GM12878 (cell line): Measurements from ENCODE around the gene PNRC1. TPM values are rescaled to one million over a fixed set of nuclear protein-coding genes. Genes with fewer than 3 reads are reported as not detected.

Experiments used
- ATAC-seq: fragments of 200-7000 bp; cut with Tn5 transposase; 3 replicates; pipeline ENCODE4 v1.9.1; 2020; ENCODE audit warnings: mild to moderate bottlenecking, moderate library complexity
- BruUV-seq: library from RNA; stranded (reverse); fragments of 400-500 nt; replicated peaks from 2 replicates; lab custom pipeline; 2021; lab: Mats Ljungman, UMichigan
- CTCF ChIA-PET: fragments of 300-600 bp; sonication (Branson Sonifier 250); formaldehyde crosslinking; extraction: SDS; loops from one replicate; lab custom pipeline; 2021; ENCODE audit warnings: inconsistent platforms; lab: Yijun Ruan, JAX
- POLR2A ChIA-PET: fragments of 350-600 bp; formaldehyde crosslinking; extraction: SDS; loops from one replicate; lab custom pipeline; 2021; ENCODE audit warnings: inconsistent platforms; lab: Charles Lee
- RAD21 ChIA-PET: fragments of 300-600 bp; sonication (Branson Sonifier 250); formaldehyde crosslinking; loops from one replicate; lab custom pipeline; 2023; ENCODE audit warnings: antibody characterized with exemption; ENCODE audit not compliant: unreplicated experiment; lab: Charles Lee
- SMC1A ChIA-PET: fragments of 300-600 bp; sonication (Branson Sonifier 250); formaldehyde crosslinking; loops from one replicate; lab custom pipeline; 2023; ENCODE audit not compliant: unreplicated experiment, uncharacterized antibody; lab: Charles Lee
- DNase-seq: peaks from one replicate; pipeline ENCODE4 v3.0.0-alpha.2; 2011; ENCODE audit warnings: low read depth, low spot score
- FAIRE-seq: peaks from 3 replicates; lab custom pipeline; 2011; peaks lifted over from hg19 to GRCh38; lab: Jason Lieb, UNC
- H2AFZ ChIP-seq: 2 replicates; pipeline ENCODE4 v1.6.0; 2011; ENCODE audit warnings: low read depth, low read length, control low read depth; ENCODE audit not compliant: control insufficient read depth
- H3K27ac ChIP-seq: 2 replicates; pipeline ENCODE4 v1.5.1; 2011; ENCODE audit warnings: control low read depth; ENCODE audit not compliant: control insufficient read depth, insufficient read depth
- H3K27me3 ChIP-seq, 2 experiments: replicated peaks in 1 of 2; 2 replicates each; pipeline versions ENCODE4 v1.6.0 to v1.6.1; 2011; ENCODE audit warnings: low read length in 1 of 2; ENCODE audit not compliant: control insufficient read depth in 2 of 2, insufficient read depth in 2 of 2
- H3K36me3 ChIP-seq, 2 experiments: 2 replicates each; pipeline ENCODE4 v1.5.1; 2011; ENCODE audit warnings: low read length in 1 of 2; ENCODE audit not compliant: control insufficient read depth in 2 of 2, insufficient read depth in 2 of 2
- H3K4me1 ChIP-seq: 2 replicates; pipeline ENCODE4 v1.6.1; 2011; ENCODE audit warnings: mild to moderate bottlenecking, low read length, moderate library complexity, mixed read lengths; ENCODE audit not compliant: control insufficient read depth, insufficient read depth
- H3K4me2 ChIP-seq: 2 replicates; pipeline ENCODE4 v1.6.0; 2011; ENCODE audit warnings: control low read depth; ENCODE audit not compliant: control insufficient read depth, insufficient read depth
- H3K4me3 ChIP-seq: fragments of 200-600 bp; sonication (generic); 2 replicates; pipeline ENCODE4 v1.5.1; 2016
- H3K79me2 ChIP-seq: 2 replicates; pipeline ENCODE4 v1.6.0; 2011; ENCODE audit warnings: low read length; ENCODE audit not compliant: control insufficient read depth, insufficient read depth
- H3K9ac ChIP-seq: 2 replicates; pipeline ENCODE4 v1.8.0; 2011; ENCODE audit warnings: low read length, control low read depth, mixed read lengths; ENCODE audit not compliant: control insufficient read depth, insufficient read depth
- H3K9me3 ChIP-seq: replicated peaks from 3 replicates; pipeline ENCODE4 v1.5.1; 2011; ENCODE audit warnings: mild to moderate bottlenecking, low read length; ENCODE audit not compliant: control insufficient read depth, insufficient read depth
- H4K20me1 ChIP-seq: 2 replicates; pipeline ENCODE4 v1.6.0; 2011; ENCODE audit not compliant: control insufficient read depth, insufficient read depth
- ATF7 ChIP-seq: fragments of 450-650 bp; IDR thresholded peaks from 2 replicates; pipeline ENCODE4 v1.6.1; 2016; ENCODE audit warnings: low read depth, mild to moderate bottlenecking
- CBX3 ChIP-seq: fragments of 200-600 bp; sonication (generic); IDR thresholded peaks from 2 replicates; pipeline ENCODE4 v1.6.1; 2016; ENCODE audit warnings: low read depth, borderline replicate concordance
- EP300 ChIP-seq, 2 experiments: fragments of 150-350 bp in 1 of 2; IDR thresholded peaks; 2 replicates each; pipeline ENCODE4 v1.6.1; 2011 to 2012; ENCODE audit warnings: low read depth in 2 of 2, low read length in 2 of 2, borderline replicate concordance in 1 of 2, improper control_type of control experiment in 1 of 2, inconsistent platforms in 1 of 2; ENCODE audit not compliant: control insufficient read depth in 1 of 2
- ETV6 ChIP-seq, 2 experiments: fragments of 450-650 bp in 1 of 2; IDR thresholded peaks in 1 of 2; conservative IDR thresholded peaks in 1 of 2; 2 replicates each; pipeline ENCODE4 v1.6.1; 2014; ENCODE audit warnings: antibody characterized with exemption in 1 of 2, borderline replicate concordance in 1 of 2, low read depth in 1 of 2, mild to moderate bottlenecking in 1 of 2, moderate library complexity in 1 of 2
- FOXM1 ChIP-seq: IDR thresholded peaks from 2 replicates; pipeline ENCODE4 v1.6.1; 2012; ENCODE audit warnings: low read depth, mild to moderate bottlenecking, inconsistent platforms, low read length, moderate library complexity
- IKZF1 ChIP-seq: fragments of 450-650 bp; conservative IDR thresholded peaks from 2 replicates; pipeline ENCODE4 v1.6.1; 2017; ENCODE audit warnings: antibody characterized with exemption, mild to moderate bottlenecking
- MTA3 ChIP-seq: IDR thresholded peaks from 2 replicates; pipeline ENCODE4 v1.6.1; 2012; ENCODE audit warnings: low read length, inconsistent platforms, borderline replicate concordance
- MXI1 ChIP-seq: fragments of 150-350 bp; IDR thresholded peaks from 2 replicates; pipeline ENCODE4 v1.6.1; 2011; ENCODE audit warnings: low read depth, mild to moderate bottlenecking, inconsistent platforms, low read length, improper control_type of control experiment
- NFXL1 ChIP-seq: fragments of 450-650 bp; IDR thresholded peaks from 2 replicates; pipeline ENCODE4 v1.6.1; 2017; ENCODE audit warnings: antibody characterized with exemption, mild to moderate bottlenecking, borderline replicate concordance
- NR2C1 ChIP-seq: fragments of 450-650 bp; IDR thresholded peaks from 2 replicates; pipeline ENCODE4 v1.6.1; 2017; ENCODE audit warnings: antibody characterized with exemption, mild to moderate bottlenecking, moderate library complexity
- NRF1 ChIP-seq: conservative IDR thresholded peaks from 2 replicates; pipeline ENCODE4 v1.6.1; 2011; ENCODE audit warnings: mild to moderate bottlenecking, low read depth, low read length, improper control_type of control experiment
- PAX5 ChIP-seq: IDR thresholded peaks from 2 replicates; pipeline ENCODE4 v1.6.1; 2011; ENCODE audit warnings: low read depth, low read length, borderline replicate concordance
- SIN3A ChIP-seq: IDR thresholded peaks from 2 replicates; pipeline ENCODE4 v1.6.1; 2012; ENCODE audit warnings: low read depth, low read length, improper control_type of control experiment
- SMC3 ChIP-seq: IDR thresholded peaks from 2 replicates; pipeline ENCODE4 v1.6.1; 2011; ENCODE audit warnings: low read length, improper control_type of control experiment, borderline replicate concordance
- STAT1 ChIP-seq: fragments of 450-650 bp; conservative IDR thresholded peaks from 2 replicates; pipeline ENCODE4 v1.6.1; 2014; ENCODE audit warnings: antibody characterized with exemption, mild to moderate bottlenecking
- SUZ12 ChIP-seq: fragments of 200-600 bp; sonication (generic); IDR thresholded peaks from one replicate; pipeline ENCODE4 v1.6.1; 2018; ENCODE audit warnings: antibody characterized with exemption, mild to moderate bottlenecking; ENCODE audit not compliant: unreplicated experiment
- ZNF24 ChIP-seq: fragments of 450-650 bp; IDR thresholded peaks from 2 replicates; pipeline ENCODE4 v1.6.1; 2017; ENCODE audit warnings: antibody characterized with exemption, mild to moderate bottlenecking
- WGBS: methylation state at CpG from one replicate; pipeline ENCODE4 v1.1.6; 2016; ENCODE audit warnings: low lambda C conversion rate; ENCODE audit not compliant: insufficient replicate concordance, insufficient coverage; ENCODE audit errors: missing lambda C conversion rate; 5-methylcytosine and 5-hydroxymethylcytosine counted together
- in situ Hi-C: fragments of 300-500 bp; cut with MboI; formaldehyde crosslinking; loops from 9 replicates; pipeline ENCODE4 v1.14.3; 2018; ENCODE audit warnings: mixed read lengths
- intact Hi-C: fragments of 100-400 bp; cut with micrococcal nuclease; formaldehyde crosslinking; loops from one replicate; pipeline ENCODE4 v1.14.2; 2022; ENCODE audit not compliant: unreplicated experiment
- polyA plus RNA-seq, 11 experiments: library from polyadenylated mRNA; depleted of rRNA in 4 of 11; unstranded in 6 of 11; stranded (reverse) in 5 of 11; fragments of >200 nt; fragmentation: Nextera tagmentation in 4 of 11; fragmentation: Illumina TruSeq in 1 of 11; extraction: Ambion mirVana in 4 of 11; extraction: Trizol in 1 of 11; gene quantifications; 1 replicate in 1 of 11; 2 replicates in 10 of 11; pipeline versions ENCODE4 v1.2.1 to v1.2.3, GENCODE V29; 2011 to 2016; ENCODE audit warnings: inconsistent platforms in 2 of 11, missing spikeins in 2 of 11, low read depth in 1 of 11
- total RNA-seq, 4 experiments: library from RNA; depleted of rRNA in 3 of 4; stranded (reverse); fragments of >200 nt in 3 of 4; fragmentation: Illumina TruSeq in 1 of 4; extraction: Trizol in 1 of 4; gene quantifications; 2 replicates each; pipeline versions ENCODE4 v1.2.1 to v1.2.3, GENCODE V29; 2013 to 2021
- TF ChIP-seq, protein P1 (sequence below): IDR thresholded peaks from 2 replicates; pipeline ENCODE4 v1.6.1; 2011; ENCODE audit warnings: borderline replicate concordance, low read depth, mild to moderate bottlenecking, moderate library complexity, low read length; ENCODE audit not compliant: insufficient read depth, poor library complexity, severe bottlenecking
- TF ChIP-seq, protein P2 (sequence below): fragments of 450-650 bp; IDR thresholded peaks from 2 replicates; pipeline ENCODE4 v1.6.1; 2017; ENCODE audit warnings: low read depth, mild to moderate bottlenecking, moderate library complexity

Gene PNRC1
- total and polyA plus RNA-seq, 10 of the 15 experiments (the other 5 are each of a cell fraction or from before 2014, with no cell fraction given) = 7.6 to 66.0 (median 33.1) TPM

DNA sequence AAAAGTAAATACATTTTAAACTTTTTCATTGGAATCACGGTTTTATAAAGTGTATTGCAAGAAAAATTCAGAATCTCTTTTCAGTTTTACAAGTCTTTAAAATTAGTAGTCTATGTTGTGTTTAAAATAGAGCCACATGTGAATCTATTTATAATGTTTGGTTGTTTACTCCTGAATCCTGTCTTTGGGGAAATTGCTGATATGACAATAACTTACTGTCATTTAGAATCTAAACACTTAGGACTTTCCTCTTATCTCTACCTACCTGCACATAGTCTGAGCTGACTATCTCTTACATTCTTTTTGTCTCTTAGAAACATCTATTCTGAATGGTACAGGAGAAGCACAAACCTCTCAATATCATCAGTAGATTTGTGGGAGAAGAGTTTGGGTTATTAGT, 41.4 kb downstream of the PNRC1 start:
- peaks cover 0 to 4% of the 10 kb centered on the region in 2 experiments; a peak in 1 of 4 replicates for H3K27me3 ChIP-seq
- no peaks in the 10 kb centered on the region for H3K9me3 ChIP-seq
- no peaks in the 10 kb centered on the region for H3K36me3 ChIP-seq
- 29% methylated on average over 1 of the region's 1 CpG for WGBS
- ChIA-PET CTCF (interaction anchor here (0.6 to 4.7 kb wide), 6 partner anchors 13 to 139 kb away, joined by 3 to 27 read pairs (median 8); partner anchors contain the start of gene PM20D2), RAD21 (interaction anchor here (1.5 kb wide), 1 partner anchor 139 kb away, joined by 6 read pairs; no protein-coding TSS in a partner anchor), SMC1A (interaction anchor here (1.2 to 2.6 kb wide), 4 partner anchors 120 to 245 kb away, joined by 3 to 10 read pairs (median 8); no protein-coding TSS in a partner anchor), POLR2A (interaction anchor here (1.2 kb wide), 1 partner anchor 237 kb away, joined by 3 read pairs; no protein-coding TSS in a partner anchor)
- no peaks in the 10 kb centered on the region for H3K4me1 ChIP-seq
- no TSS peak for BruUV-seq
- intact Hi-C loops (loop anchor here (1.0 to 5.0 kb wide), 3 partner anchors 121 to 253 kb away; no protein-coding TSS in a partner anchor), in situ Hi-C loops (no loop called here)
- no peaks in the 10 kb centered on the region for H3K79me2 ChIP-seq
- ATAC-seq = no peak
- no peak overlapping the region for H3K4me3 ChIP-seq
- TF ChIP-seq SMC3 (no peak), ZNF24 (no peak), STAT1 (no peak), MXI1 (no peak), NRF1 (no peak), IKZF1 (no peak), NR2C1 (no peak), SIN3A (no peak), CBX3 (no peak), EP300 (IDR thresholded peaks at IDR 0.05; ENCODE audit: borderline replicate concordance in 1 of 2, control insufficient read depth in 1 of 2, low read depth in 2 of 2, low read length in 2 of 2) (no peak), ETV6 (conservative IDR thresholded peaks at IDR 0.05 in 1 of 2, IDR thresholded peaks at IDR 0.05 in 1 of 2; ENCODE audit: borderline replicate concordance in 1 of 2, low read depth in 1 of 2) (no peak), SUZ12 (no peak), ATF7 (no peak), NFXL1 (no peak), FOXM1 (no peak), PAX5 (no peak), MTA3 (no peak)
- TF ChIP-seq, protein P1, sequence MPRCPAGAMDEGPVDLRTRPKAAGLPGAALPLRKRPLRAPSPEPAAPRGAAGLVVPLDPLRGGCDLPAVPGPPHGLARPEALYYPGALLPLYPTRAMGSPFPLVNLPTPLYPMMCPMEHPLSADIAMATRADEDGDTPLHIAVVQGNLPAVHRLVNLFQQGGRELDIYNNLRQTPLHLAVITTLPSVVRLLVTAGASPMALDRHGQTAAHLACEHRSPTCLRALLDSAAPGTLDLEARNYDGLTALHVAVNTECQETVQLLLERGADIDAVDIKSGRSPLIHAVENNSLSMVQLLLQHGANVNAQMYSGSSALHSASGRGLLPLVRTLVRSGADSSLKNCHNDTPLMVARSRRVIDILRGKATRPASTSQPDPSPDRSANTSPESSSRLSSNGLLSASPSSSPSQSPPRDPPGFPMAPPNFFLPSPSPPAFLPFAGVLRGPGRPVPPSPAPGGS = no peak
- TF ChIP-seq, protein P2, sequence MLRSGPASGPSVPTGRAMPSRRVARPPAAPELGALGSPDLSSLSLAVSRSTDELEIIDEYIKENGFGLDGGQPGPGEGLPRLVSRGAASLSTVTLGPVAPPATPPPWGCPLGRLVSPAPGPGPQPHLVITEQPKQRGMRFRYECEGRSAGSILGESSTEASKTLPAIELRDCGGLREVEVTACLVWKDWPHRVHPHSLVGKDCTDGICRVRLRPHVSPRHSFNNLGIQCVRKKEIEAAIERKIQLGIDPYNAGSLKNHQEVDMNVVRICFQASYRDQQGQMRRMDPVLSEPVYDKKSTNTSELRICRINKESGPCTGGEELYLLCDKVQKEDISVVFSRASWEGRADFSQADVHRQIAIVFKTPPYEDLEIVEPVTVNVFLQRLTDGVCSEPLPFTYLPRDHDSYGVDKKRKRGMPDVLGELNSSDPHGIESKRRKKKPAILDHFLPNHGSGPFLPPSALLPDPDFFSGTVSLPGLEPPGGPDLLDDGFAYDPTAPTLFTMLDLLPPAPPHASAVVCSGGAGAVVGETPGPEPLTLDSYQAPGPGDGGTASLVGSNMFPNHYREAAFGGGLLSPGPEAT = no peak
- no peak for FAIRE-seq
- H2AFZ ChIP-seq = no peak overlapping the region
- DNase-seq = no peak
- H4K20me1 ChIP-seq = no peaks in the 10 kb centered on the region
- H3K27ac ChIP-seq = no peak overlapping the region
- no peak overlapping the region for H3K9ac ChIP-seq
- no peak overlapping the region for H3K4me2 ChIP-seq
